HG02588 (cell line): ENCODE results near the gene OR10J4.
"Not testable (repeated sequence)": the region's sequence is repeated elsewhere in the genome, so short reads cannot be mapped to it uniquely, and the experiment has no call there.

Source experiments
- ATAC-seq: cut with Tn5 transposase; IDR thresholded peaks from one replicate; pipeline ENCODE4 v1.9.1; 2021; ENCODE audit warnings: mild to moderate bottlenecking, moderate library complexity; ENCODE audit not compliant: unreplicated experiment

Gene OR10J4

DNA sequence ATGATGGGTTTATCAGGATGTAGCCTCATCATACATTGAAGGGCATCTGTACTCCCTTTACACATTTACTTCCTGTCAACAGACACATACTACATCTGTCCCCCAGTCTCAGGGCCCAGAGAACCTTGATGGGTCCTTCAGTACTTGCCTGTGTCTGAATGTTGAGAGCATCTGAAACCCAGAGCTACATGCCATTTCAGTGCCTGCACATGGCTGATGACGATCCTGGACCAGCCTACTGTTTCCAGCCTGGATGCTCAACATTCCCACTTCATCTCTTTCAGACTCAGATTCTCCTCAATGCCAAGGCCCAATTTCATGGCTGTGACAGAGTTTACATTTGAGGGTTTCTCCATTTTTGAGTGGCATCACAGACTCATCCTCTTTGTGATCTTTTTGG lies at the start of gene OR10J4:
Gene OR10J4, plus strand, starts transcription at position 301 of the 400 bp plus-strand sequence.
- no peak for ATAC-seq

DNA sequence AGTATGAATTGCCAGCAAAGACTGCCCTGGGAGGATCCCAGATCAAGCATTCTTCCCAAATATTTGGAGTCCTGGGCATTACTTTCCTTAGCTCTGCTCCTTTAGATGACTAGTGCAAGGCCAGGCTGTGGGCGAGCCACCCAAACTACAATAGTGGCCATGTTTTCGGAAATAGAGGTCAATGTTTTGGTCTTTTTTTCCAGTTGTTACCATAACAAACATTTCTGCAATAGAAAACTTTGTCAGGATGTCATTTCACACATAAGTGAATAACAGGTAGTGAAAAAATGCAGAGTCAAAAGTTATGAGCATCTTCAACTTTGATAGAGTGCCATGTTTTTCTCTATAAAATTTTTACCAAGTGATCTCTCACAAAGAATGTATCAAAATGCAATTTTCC lies 25.2 kb upstream of the OR10J4 start:
- no peak for ATAC-seq

DNA sequence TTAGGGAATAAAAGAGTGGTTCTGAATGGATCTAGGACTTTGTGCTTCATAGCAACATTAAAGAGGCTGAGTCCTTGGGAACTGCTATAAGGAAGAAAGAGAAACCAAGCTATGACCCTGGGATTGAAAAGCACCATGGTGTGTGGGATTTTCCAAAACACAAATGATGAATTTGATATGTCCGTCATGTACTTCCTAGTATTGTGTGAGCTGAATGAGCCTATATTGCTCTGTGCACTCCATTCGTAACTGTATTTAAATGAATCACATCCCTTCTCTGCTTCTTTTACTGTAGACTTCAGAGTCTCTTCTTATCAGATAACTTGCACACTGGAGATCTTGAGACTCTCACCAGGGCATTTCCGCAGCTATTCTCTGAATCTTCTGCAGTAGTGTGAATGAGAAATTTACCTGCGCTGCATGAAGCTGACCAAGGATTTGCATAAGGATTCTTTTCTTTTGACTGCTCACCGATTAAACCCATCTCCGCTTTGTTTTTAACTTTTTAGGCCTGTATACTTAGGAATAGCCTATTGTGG lies 23.1 kb upstream of the OR10J4 start:
- no peak for ATAC-seq

DNA sequence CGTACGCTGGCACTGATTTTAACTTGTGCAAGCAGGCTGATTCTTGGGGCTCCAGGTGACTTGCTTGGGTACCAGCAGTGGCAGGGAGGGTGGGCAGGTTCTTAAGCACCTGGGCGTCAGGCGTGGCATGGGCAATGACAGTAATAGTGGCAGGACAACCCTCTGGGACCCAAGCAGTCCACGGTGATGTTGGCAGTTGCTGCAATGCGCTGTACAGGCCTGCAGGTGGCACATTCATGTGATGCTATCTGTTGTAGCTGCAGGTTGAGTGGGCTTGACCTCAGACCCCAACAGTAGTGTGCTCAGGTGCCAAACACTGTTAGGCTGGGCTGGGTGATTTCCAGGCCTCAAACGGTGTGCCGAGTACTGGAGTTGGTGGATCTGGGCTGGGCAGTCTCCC lies 10.2 kb upstream of the OR10J4 start:
- no peak for ATAC-seq

DNA sequence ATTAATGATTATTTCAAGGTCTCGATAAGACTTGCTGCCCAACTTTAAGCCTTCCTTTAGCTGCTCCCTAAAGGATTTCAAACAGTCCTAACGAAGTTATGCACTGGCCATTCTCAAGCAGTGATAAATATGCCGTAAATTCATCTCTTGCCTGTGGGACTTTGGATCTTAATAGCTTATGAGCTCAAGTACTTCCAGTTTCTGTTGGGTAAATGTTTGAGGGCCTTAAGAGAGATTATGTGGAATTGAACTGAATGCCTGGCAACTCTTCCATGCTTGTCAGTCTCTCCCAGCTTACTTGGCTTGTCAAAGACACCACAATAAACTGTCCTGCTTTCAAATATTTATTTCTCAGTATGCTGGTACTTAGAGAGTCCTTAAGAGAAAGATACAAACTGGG lies 3.5 kb upstream of the OR10J4 start:
- ATAC-seq, result no peak

DNA sequence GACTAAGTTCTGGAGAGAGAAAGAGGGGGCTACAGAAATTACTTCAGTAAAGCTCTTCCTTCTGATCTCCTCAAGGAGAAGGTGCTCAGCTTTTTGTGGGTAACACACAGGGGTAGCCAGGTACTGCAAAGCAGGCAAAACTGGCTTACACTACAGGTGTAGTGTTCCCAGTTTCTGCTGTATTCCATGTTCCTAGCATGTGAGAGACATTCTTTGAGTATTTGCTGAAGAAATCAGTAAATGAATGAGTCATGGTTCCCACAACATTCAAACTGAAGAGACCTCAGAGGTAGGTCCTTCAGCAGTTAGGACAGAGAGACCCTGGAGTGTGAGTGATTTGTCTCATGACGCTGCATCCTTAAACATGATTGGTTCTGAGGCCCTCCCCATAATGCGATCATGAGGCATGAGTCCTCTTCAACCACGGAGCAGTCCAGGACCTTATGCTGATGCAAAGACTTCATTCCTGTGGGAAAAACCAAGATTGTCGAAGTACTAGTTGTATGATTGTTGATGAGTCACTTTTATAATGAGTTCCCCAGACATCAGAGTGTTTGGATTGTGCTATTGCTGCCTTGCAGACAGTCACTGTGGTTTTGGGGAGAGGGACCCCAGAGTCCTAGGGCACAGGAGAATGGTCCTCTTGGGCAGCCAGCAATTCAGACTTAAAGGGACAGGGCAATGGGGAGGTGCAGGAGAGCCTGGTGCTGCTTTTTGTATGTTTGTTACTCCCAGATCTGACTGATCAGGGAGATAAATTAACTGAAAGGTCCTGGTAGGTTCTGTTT lies 2.7 kb upstream of the OR10J4 start:
- ATAC-seq, result no peak

DNA sequence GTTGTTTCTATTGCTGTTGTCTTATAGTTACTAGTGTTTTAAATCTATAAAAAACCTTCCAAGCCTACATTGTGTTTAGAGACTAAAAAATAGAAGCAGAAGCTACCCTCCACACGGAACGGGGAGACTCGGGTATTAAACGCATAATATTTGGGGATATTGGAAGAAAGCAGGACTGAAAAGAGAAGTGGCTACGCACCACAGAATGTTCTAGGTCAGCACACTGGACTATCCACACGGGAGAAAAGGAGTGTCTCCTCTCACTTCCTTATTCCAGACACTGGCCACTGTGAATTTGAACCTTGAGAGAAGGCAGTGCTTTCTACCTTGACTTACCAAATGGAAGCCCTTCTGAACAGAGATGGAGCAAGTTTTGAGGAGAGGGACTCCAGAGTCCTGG lies 1.0 kb upstream of the OR10J4 start:
- ATAC-seq, result no peak

DNA sequence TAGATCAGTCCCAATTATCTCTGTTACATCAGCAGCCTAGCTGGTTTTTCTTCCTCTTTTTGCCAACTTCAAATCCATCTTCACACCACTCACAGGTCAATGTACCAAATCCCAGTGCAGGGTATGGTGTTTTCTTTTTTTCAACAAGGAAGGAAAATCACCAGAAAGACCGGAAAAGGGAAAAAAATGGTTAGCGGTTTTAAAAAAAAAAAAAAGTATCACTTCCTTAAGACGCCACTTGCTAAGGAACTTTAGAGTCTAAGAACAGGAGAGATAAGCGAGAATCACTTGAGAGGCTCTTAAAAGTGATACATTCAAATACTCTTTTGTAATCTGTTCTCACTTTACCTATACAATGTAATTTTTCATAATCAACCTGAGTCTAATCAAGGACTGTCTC lies 4.5 kb downstream of the OR10J4 start:
- ATAC-seq, result no peak

DNA sequence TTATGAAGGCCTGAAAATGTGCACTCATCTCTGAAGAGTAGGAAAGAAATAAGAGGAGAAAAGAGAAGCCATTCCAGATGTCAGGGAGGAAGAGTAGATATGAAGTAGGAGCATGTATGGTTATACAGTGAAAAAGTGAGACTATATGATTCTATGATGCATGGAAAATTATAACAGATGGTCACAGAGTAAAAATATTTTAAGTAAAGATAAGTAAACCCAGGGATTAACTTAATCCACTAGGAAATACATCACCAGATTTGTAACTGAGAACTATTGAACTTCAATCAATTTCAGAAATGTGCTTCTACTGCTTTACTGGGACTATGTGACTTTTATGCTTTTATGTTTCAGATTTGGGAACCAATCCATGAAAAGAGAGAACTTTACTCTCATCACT lies 7.4 kb downstream of the OR10J4 start, which contains the start of gene OR10J1:
Gene OR10J1, plus strand, starts transcription at position 301 of the 400 bp plus-strand sequence. Its CDS starts 70 bp downstream, at position 371.
- ATAC-seq, result no peak

DNA sequence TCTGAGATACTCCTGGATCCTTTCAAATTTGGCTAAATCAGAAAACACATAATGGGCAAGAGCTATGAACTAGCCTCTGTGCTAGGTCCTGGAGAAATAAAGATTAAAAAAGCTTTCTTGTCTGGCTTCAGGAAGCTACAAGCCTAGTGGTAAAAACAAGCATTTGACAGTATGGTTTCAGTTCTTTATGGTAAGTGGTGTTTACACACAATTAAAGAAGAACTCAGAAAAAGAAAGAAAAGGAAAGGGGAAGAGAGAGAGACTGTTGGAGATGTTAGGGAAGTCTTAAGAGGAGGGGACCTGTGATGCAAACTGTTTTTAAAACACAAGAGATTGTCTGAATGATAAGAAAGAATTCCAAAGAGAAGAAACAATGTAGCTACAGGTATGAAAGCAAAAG lies 9.4 kb downstream of the OR10J4 start:
- no peak for ATAC-seq

DNA sequence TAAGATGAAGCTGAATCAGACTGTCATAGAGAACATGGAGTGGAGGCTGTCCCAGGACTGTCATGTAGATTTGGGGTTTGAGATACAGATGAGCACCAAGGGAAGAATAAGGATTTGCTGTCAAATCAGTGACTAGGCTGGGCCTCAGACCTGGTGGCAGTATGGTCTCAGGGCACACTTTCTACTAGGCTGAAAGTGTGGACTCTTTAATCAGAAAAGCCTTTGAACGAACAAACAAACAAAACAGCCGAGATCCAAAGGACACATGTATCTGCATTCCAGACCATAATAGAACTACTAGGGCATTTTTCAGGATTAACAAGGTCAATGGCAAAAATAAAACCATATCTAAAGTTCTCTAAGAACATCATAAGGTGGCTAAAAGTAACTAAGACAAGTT lies 10.4 kb downstream of the OR10J4 start:
- no peak for ATAC-seq

DNA sequence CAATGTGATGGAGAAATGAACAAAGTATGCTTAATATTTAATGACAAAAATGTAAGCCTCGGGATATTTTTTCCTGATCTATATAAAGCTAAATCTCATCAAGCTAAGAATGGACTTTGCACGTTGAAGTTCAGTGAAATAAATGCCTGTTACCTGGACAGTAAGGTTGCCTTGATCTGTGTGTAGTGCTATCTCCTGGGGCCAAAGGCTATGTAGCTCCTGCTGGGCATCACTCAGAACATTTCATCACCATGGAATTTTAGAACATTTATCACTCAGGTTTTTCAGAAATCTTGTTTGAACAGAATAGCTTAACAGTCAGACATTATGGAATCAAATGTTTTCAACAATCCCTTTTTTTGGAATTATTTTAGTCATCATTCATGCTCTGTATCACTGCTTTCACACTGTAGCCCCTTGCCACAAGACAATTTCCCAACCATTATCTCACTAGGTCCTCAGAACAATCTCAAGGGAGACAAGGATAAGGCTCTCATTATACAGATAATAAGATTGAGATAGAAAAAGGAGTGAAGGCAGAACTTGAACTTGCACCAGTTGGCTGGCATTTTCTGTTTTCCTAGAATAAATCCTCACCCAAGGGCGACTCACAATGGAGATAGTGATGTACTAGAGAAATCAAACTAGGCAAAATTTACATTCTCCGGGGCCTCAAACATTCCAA lies 11.2 kb downstream of the OR10J4 start:
- ATAC-seq, result no peak

DNA sequence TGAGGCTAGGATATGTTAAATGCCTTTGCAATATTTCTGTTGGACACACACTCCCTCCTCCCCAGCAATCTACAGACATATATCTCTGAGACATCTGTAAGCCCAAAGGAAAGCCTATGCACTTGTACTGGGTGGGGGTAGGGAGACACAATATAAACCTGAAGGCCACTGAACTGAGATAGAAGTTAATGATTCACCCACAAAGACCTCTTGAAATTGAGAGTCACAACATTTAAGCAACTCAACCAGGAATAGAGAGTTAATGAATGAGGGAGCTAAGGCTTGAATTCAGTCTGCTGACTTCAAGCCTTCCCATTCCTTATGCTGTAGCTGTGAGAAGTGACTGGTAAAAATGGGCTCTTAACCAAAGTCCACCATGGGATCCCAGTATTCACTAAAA lies 12.5 kb downstream of the OR10J4 start:
- ATAC-seq, result no peak

DNA sequence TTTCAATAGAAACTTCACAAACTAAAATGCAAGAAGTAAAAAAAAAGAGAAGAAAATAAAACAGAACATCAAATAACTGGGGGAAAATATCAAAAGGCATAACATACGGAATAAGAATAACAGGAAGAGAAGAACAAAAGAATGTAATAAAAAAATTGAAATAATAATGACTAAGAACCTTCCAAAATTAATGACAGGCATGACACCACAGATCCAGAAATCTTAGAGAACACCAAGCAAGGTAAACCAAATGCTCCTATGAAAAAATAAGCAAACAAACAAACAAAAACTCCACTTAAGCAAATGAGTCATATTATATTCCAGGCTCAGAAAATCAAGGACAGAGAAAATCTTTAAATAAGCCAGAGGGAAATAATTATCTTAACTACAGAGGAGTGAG lies 16.2 kb downstream of the OR10J4 start:
- no peak for ATAC-seq

DNA sequence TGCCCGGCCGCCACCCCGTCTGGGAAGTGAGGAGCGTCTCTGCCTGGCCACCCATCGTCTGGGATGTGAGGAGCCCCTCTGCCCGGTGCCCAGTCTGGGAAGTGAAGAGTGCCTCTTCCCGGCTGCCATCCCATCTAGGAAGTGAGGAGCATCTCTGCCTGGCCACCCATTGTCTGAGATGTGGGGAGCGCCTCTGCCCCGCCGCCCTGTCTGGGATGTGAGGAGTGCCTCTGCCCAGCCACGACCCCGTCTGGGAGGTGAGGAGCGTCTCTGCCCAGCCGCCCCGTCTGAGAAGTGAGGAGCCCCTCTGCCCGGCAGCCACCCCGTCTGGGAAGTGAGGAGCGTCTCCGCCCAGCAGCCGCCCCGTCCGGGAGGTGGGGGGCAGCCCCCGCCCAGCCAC lies 17.6 kb downstream of the OR10J4 start:
- ATAC-seq, result not testable (repeated sequence)

DNA sequence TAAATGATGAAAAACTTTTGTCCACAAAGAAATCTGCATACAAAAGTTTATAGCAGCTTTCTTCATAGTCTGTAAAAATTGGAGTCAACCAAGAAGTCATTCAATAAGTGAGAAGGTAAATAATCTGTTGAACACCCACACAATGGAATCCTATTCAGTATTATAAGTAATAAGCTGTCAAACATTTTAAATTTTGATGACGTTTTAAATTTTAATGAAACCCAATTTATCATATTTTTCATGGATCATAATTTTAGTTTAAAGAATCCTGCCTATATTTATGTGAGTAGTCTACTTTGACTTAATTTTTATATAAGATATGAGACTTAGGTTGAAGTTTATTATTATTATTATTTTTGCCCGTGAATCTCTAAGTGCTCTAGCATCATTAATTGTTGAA lies 27.5 kb downstream of the OR10J4 start:
- ATAC-seq, result no peak

DNA sequence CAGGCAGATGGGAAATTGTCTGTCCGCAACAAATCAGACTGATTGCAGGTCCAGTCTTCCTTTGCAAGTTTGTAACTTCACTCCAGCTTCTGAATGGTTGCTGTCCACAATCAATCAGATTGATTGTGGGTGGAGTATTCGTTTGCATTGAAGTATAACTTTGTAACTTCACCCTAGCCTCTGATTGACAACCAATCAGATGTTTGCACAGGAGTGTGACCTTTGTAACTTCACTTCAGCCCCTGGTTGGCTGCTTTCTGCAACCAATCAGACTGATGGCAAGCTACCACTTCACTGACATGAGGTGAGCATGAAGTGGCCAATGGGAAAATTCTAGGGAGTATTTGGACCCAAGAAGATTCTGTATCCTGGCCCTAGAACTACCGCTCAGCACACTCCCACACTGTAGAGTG lies 33.2 kb downstream of the OR10J4 start:
- ATAC-seq, result no peak

DNA sequence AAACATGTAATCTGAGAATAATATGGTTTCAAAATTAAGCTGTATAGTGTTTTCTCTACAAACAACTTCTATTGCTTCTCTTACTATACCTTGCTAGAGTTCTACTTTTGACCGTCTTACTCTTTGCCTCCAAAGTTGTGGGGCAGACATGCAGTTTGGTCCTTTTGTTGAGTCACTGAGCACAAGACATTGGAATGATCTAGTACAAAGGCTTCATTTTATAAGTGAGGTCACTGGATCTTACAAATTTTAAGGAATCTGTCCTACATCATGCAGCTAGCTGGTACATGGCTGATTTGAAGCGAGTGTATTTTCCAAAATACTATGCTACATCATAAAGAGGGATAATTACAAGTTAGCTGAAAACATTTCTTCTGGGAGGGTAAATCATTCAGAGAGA lies 36.3 kb downstream of the OR10J4 start:
- no peak for ATAC-seq

DNA sequence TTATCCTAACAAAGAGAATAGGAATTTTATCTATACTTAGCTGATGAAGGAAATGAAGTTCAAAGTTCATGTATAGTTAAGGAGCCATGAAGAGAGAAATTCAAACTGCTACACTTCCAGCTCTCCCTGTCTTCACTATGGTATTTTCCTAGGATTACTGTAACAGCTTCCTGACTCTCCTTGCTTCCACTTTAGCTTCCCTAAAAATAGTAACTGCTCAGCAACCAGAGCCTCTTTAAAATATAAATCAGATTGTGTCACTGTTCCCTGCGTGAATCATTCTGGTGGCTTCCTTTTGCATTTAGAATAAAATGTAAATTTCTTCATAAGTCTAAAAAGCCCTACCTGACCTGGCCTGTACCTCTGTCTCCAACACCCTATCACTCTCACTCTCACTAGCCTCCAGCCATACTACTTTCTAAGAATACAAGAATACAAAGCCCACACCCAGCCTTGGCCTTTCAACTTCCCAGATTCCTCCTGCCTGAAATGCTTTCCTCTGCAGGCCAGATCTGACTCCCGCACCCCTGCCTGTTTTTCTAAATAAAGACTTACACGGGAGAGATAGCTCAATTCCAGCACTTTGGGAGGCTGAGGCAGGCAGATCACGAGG lies 38.0 kb downstream of the OR10J4 start:
- no peak for ATAC-seq

DNA sequence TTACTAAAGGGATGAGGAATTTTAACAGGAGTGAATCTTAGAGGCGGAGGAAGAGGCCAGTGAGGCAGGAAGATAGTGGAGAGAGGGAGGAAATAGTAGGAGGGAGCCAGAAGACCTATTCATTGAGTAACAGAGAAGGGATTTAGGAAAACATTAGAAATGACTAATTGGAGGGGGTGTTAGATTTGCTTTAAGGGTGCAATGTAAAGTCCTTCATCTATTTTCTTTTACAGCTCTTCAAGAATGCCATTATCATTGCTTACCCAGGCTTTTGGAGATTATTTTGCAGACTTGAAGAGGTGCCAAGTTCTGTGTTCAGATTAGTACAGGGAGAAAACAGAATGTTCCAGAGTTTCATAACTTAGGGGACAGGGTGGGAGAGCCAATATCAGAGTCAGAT lies 41.3 kb downstream of the OR10J4 start:
- no peak for ATAC-seq

DNA sequence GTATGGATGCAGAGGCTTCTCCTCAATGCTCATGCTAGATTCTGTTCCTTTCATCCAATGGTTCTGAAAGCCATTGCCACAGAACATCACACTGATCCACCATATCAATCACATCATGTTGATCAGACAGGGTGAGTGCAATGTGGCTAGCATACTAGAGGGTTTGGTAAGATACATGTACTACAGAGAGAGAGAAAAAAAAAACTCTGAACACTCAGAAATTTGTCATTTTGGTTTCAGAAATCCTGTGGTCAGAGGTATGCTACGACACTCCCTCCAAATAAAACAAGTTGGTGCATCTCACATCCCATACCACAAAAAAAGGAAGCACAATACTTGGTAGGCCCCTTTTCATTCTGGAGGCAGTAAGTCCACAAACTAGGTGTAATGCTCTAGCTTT lies 42.9 kb downstream of the OR10J4 start:
- ATAC-seq, result no peak
